GM10248 (cell line): Measurements from ENCODE around the gene PARP15.

Experiments used
- CTCF ChIA-PET: fragments of 300-600 bp; sonication (Branson Sonifier 250); formaldehyde crosslinking; extraction: SDS; loops from one replicate; lab custom pipeline; 2021; ENCODE audit warnings: antibody characterized with exemption; lab: Yijun Ruan, JAX
- POLR2A ChIA-PET: fragments of 350-650 bp; sonication (Branson Sonifier 250); formaldehyde crosslinking; extraction: SDS; loops from one replicate; lab custom pipeline; 2020; ENCODE audit warnings: antibody characterized with exemption; lab: Yijun Ruan, JAX
- DNase-seq: peaks from one replicate; pipeline ENCODE4 v3.0.0; 2012; ENCODE audit errors: extremely low spot score
- TF ChIP-seq, protein P1 (sequence below): IDR thresholded peaks from 2 replicates; pipeline ENCODE4 v1.5.1; 2012; ENCODE audit warnings: mild to moderate bottlenecking, low read depth; ENCODE audit errors: extremely low read depth, missing control alignments, control extremely low read depth

Gene PARP15

GRCh38 chr3:122589297-122589696, 11.8 kb downstream of the PARP15 start:
- TF ChIP-seq, protein P1, sequence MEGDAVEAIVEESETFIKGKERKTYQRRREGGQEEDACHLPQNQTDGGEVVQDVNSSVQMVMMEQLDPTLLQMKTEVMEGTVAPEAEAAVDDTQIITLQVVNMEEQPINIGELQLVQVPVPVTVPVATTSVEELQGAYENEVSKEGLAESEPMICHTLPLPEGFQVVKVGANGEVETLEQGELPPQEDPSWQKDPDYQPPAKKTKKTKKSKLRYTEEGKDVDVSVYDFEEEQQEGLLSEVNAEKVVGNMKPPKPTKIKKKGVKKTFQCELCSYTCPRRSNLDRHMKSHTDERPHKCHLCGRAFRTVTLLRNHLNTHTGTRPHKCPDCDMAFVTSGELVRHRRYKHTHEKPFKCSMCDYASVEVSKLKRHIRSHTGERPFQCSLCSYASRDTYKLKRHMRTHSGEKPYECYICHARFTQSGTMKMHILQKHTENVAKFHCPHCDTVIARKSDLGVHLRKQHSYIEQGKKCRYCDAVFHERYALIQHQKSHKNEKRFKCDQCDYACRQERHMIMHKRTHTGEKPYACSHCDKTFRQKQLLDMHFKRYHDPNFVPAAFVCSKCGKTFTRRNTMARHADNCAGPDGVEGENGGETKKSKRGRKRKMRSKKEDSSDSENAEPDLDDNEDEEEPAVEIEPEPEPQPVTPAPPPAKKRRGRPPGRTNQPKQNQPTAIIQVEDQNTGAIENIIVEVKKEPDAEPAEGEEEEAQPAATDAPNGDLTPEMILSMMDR: no peak
- POLR2A ChIA-PET: no interaction called here
- CTCF ChIA-PET: no interaction called here
- DNase-seq: no peak

DNA sequence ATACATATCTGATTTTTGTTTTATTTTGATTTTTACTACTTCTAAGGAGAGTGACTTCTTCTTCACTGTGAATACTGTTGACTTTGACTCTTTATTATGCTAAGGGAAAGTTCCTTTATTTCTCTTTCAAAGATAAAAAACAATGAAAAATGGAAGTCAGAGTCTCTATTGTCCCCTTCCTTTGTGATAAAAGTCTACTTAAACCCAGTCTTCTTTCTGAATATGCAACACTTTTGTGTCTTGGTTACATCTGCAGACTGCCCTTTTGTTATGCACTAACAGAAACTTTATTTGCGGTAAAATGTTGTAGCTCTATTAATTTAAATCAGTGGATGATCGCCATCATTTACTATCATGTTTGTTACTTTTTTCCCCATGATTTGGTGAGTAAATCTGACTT, 13.2 kb downstream of the PARP15 start:
- TF ChIP-seq, protein P1: no peak
- POLR2A ChIA-PET: no interaction called here
- DNase-seq: no peak
- CTCF ChIA-PET: no interaction called here

GRCh38 chr3:122594025-122594424, 16.6 kb downstream of the PARP15 start:
- TF ChIP-seq, protein P1: no peak
- CTCF ChIA-PET: interaction anchor here (0.8 to 3.7 kb wide), 4 partner anchors 14 to 85 kb away, joined by 3 to 12 read pairs (median 4); no protein-coding TSS in a partner anchor
- POLR2A ChIA-PET: no interaction called here
- no peak for DNase-seq

GRCh38 chr3:122598151-122598550, 20.7 kb downstream of the PARP15 start:
- ChIA-PET CTCF (interaction anchor here (1.2 to 3.0 kb wide), 2 partner anchors 11 to 38 kb away, joined by 3 to 11 read pairs; no protein-coding TSS in a partner anchor), POLR2A (no interaction called here)
- no peak for DNase-seq

GRCh38 chr3:122598556-122598955, 21.1 kb downstream of the PARP15 start:
- DNase-seq: no peak
- POLR2A ChIA-PET: no interaction called here
- CTCF ChIA-PET: interaction anchor here (1.2 to 3.0 kb wide), 4 partner anchors 12 to 80 kb away, joined by 3 to 11 read pairs (median 6); no protein-coding TSS in a partner anchor
- TF ChIP-seq, protein P1: no peak

More at GRCh38 chr3:122598151-122598550, 20.7 kb downstream of the PARP15 start:
- TF ChIP-seq, protein P1: no peak

DNA sequence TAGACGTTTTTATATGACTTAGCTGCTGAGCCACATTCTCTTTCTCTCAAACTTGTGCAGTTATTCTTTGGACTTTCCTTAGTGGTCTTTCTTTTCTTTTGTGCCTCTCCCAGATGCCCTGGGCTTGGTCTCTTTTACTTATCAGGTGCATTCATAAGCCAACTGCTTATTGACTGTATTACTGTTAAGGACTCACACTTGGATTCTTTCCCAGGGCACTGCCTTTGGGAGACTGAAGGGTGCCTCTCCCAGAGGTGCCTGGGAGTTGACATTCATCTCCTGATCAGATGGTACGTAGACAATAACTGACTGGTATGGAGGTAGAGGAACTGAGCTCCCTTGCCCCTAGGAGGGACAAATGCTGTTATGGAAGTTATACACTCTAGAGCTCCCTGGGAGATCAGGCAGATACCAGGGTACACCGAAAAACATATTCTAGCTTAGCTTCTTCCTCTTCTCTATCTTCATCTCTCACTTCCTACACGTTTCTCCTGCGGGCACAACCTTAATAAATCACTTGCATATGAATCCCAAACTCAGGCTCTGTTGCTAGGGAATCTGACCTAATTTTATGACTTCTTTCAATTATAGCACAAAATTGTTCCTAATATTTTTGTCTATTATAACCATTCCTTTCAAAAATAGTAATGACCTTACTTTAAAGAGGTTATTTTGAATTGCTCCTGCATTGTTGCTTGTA, 24.7 kb downstream of the PARP15 start:
- CTCF ChIA-PET: interaction anchor here (1.0 to 1.1 kb wide), 2 partner anchors 41 to 43 kb away, joined by 3 read pairs; no protein-coding TSS in a partner anchor
- DNase-seq: no peak
- POLR2A ChIA-PET: no interaction called here
- TF ChIP-seq, protein P1: no peak
